Measurements from ENCODE around the gene OR5T3. TPM values are rescaled to one million over a fixed set of nuclear protein-coding genes. Genes with fewer than 3 reads are reported as not detected.
"Not testable (repeated sequence)": the region's sequence is repeated elsewhere in the genome, so short reads cannot be mapped to it uniquely, and the experiment has no call there.

The OR5T3 gene
- not detected for total RNA-seq
- long read RNA-seq: 0 reads

DNA sequence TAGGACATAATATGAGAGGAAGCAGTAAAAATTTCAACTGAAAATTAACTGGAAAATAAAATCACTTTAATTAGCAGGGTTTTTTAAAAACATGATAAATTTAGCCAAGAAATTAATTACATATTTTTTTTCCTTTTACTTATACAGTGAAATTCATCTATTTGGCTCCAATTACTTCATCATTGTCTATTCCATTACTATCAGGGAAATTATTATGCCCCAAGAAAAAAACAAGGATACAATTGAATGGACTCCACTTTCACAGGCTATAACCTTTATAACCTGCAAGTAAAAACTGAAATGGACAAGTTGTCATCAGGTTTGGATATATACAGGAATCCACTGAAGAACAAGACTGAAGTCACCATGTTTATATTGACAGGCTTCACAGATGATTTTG lies at the start of gene OR5T3:
Gene OR5T3 (plus strand): TSS at position 301 of the 400 bp plus-strand sequence. CDS start 0 bp downstream, at position 301.
- no peaks in the 10 kb centered on the region for H3K4me1 ChIP-seq
- ATAC-seq: no peak
- DNase-seq: no peak
- intact Hi-C loops (cut with DNase I): no loop called here
- H3K27me3 ChIP-seq: no peaks in the 10 kb centered on the region
- TF ChIP-seq, protein P1, sequence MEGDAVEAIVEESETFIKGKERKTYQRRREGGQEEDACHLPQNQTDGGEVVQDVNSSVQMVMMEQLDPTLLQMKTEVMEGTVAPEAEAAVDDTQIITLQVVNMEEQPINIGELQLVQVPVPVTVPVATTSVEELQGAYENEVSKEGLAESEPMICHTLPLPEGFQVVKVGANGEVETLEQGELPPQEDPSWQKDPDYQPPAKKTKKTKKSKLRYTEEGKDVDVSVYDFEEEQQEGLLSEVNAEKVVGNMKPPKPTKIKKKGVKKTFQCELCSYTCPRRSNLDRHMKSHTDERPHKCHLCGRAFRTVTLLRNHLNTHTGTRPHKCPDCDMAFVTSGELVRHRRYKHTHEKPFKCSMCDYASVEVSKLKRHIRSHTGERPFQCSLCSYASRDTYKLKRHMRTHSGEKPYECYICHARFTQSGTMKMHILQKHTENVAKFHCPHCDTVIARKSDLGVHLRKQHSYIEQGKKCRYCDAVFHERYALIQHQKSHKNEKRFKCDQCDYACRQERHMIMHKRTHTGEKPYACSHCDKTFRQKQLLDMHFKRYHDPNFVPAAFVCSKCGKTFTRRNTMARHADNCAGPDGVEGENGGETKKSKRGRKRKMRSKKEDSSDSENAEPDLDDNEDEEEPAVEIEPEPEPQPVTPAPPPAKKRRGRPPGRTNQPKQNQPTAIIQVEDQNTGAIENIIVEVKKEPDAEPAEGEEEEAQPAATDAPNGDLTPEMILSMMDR (IDR thresholded peaks at IDR 0.05): no peak
- H3K27ac ChIP-seq: no peak within 1 kb of the TSS
- H3K4me3 ChIP-seq: no peak within 1 kb of the TSS
- no peaks in the 10 kb centered on the region for H3K9me3 ChIP-seq
- no peaks in the 10 kb centered on the region for H3K36me3 ChIP-seq

DNA sequence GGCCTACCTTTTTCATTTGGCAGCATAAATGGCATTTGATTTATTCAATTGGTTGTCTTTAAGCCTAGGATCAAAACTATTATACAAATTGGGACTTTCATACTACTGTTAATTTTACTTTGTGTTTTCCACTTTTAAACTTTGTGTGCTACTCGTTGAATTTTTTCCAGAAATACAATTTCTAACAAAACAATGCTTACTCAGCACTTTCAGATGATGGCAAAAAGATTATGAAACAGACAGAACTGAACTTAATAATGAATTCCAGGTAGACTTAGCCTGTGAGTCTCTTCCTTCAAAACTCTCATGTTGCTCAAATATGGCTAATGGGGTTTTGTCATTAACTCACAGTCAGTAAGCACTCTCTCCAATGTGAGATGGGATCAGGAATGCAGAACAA lies 44.3 kb upstream of the OR5T3 start:
- Histone ChIP-seq H3K4me3 (no peak overlapping the region), H3K4me1 (no peaks in the 10 kb centered on the region), H3K36me3 (no peaks in the 10 kb centered on the region), H3K27ac (no peak overlapping the region), H3K9me3 (no peaks in the 10 kb centered on the region), H3K27me3 (no peaks in the 10 kb centered on the region)
- intact Hi-C loops (cut with DNase I): no loop called here
- DNase-seq: no peak
- no peak for ATAC-seq
- TF ChIP-seq, protein P1 (IDR thresholded peaks at IDR 0.05): no peak

GRCh38 chr11:56214537-56214936 lies 37.5 kb upstream of the OR5T3 start:
- no peak for DNase-seq
- Histone ChIP-seq H3K9me3 (no peaks in the 10 kb centered on the region), H3K27ac (no peak overlapping the region), H3K4me1 (no peaks in the 10 kb centered on the region), H3K36me3 (no peaks in the 10 kb centered on the region), H3K4me3 (no peak overlapping the region), H3K27me3 (no peaks in the 10 kb centered on the region)
- intact Hi-C loops (cut with DNase I): no loop called here
- ATAC-seq: no peak
- TF ChIP-seq, protein P1 (IDR thresholded peaks at IDR 0.05): no peak

DNA sequence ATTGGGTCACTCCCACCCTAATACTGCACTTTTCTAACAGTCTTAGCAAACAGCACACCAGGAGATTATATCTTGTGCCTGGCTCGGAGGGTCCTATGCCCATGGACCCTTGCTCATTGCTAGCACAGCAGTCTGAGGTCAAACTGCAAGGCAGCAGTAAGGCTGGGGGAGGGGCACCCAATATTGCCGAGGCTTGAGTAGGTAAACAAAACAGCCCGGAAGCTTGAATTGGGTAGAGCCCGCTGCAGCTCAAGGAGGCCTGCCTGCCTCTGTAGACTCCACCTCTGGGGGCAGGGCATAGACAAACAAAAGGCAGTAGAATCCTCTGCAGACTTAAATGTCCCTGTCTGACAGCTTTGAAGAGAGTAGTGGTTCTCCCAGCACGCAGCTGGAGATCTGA lies 32.3 kb upstream of the OR5T3 start:
- DNase-seq, H3K4me1 ChIP-seq: not testable (repeated sequence)

GRCh38 chr11:56234155-56234554 lies 17.9 kb upstream of the OR5T3 start, which contains the start of gene OR5T2:
OR5T2 (minus strand) TSS chr11:56234255; CDS start chr11:56233062, 1,193 bp downstream.
- no peaks in the 10 kb centered on the region for H3K36me3 ChIP-seq
- no peaks in the 10 kb centered on the region for H3K27me3 ChIP-seq
- no peak within 1 kb of the TSS for H3K27ac ChIP-seq
- H3K4me1 ChIP-seq: no peaks in the 10 kb centered on the region
- TF ChIP-seq, protein P1 (IDR thresholded peaks at IDR 0.05): no peak
- no peak within 1 kb of the TSS for H3K4me3 ChIP-seq
- DNase-seq: no peak
- H3K9me3 ChIP-seq: no peaks in the 10 kb centered on the region
- no peak for ATAC-seq
- intact Hi-C loops (cut with DNase I): no loop called here

More for the DNA sequence above, 32.3 kb upstream of the OR5T3 start:
- H3K36me3 ChIP-seq; H3K4me3 ChIP-seq; H3K9me3 ChIP-seq; H3K27me3 ChIP-seq; intact Hi-C loops (cut with DNase I); ATAC-seq; H3K27ac ChIP-seq: not testable (repeated sequence)

DNA sequence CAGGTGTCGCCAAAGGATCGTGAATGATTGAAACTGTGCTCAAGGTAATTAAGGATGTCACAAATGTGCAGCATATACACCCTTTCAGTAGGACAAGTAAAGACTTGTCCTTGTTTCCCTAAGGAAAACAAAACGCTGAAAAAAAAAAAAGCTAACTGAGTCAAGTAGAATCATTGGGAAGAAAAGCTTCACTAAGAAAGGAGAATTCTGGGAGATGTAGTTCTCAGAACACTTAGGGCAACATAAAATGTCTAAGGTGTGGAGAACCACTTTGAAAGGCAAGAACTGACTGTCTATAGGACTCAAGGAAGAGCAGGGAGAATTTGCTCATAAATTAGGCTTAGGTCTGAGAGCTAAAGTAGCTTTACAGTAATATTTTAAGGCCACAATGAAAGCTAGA lies 19.0 kb downstream of the OR5T3 start:
- DNase-seq: no peak
- H3K36me3 ChIP-seq: no peaks in the 10 kb centered on the region
- no peaks in the 10 kb centered on the region for H3K9me3 ChIP-seq
- TF ChIP-seq, protein P1 (IDR thresholded peaks at IDR 0.05): no peak
- H3K27me3 ChIP-seq: no peaks in the 10 kb centered on the region
- no peaks in the 10 kb centered on the region for H3K4me1 ChIP-seq
- intact Hi-C loops (cut with DNase I): no loop called here
- H3K27ac ChIP-seq: no peak overlapping the region
- H3K4me3 ChIP-seq: no peak overlapping the region
- no peak for ATAC-seq

Data from upper lobe of right lung (tissue), 1 donor.